Central memory CD4-positive, alpha-beta T cell (primary cell): ENCODE results near the gene WNT8A.
A peak's percentile ranks its signal among the peaks of the same experiment; 100 is the strongest.
"Not testable (repeated sequence)": the region's sequence is repeated elsewhere in the genome, so short reads cannot be mapped to it uniquely, and the experiment has no call there.

Source experiments
- DNase-seq: peaks from one replicate; pipeline ENCODE4 v3.0.0; 2022
- total RNA-seq, 3 experiments: gene quantifications; one replicate each; lab custom pipeline; 2026; lab: John Stamatoyannopoulos, UW

WNT8A gene
- 0 to 0.05 (median 0) reads per million in 3 experiments for total RNA-seq

DNA sequence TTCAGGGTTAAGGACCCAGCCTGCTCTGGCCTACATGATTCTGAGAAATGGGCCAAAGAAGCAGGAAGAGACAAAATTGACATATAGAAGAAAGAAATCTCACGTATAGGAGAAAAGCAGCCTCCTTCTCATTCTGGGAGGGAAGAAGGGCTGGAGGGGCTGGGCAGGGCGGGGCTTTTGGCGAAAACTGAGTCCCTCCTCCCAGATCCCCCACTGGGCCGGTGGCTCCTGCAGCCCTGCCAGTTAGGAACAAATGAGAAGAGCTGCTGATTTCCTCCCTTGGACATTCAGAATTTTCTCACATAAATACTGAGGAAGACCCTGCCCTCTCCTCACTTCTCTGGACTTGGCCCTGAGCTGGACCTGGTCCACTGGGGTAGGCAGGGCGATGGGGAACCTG, at the start of gene WNT8A:
WNT8A (plus strand) TSS at position 332 of the 400 bp plus-strand sequence. CDS start 95 bp downstream, outside the sequence.
- DNase-seq, result no peak

- peak; percentile 75 for DNase-seq
Observed at GRCh38 chr5:138035605-138036537, 48.0 kb upstream of the WNT8A start.

GRCh38 chr5:138037271-138037670, 46.6 kb upstream of the WNT8A start:
- DNase-seq, result no peak

- no peak for DNase-seq
Observed at GRCh38 chr5:138037907-138038633, 45.8 kb upstream of the WNT8A start.

DNA sequence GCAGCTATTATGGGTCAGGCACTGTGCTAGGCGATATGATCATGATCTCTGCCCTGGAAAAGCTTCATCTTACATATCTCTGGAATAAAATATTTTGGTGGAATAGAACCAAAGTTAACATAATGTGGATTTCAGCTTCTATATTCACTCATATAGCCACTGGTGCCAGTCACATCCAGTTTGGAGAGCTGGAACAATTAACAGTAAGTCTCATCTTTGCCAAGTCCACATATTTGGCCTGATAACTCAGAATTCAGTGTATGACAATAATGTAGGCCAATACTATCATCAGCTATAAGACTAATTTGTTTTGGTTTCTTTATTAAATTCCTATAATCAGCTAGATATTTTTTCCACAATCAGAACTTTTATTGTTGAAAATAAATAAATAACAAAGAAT, 45.0 kb upstream of the WNT8A start:
- DNase-seq, result no peak

DNA sequence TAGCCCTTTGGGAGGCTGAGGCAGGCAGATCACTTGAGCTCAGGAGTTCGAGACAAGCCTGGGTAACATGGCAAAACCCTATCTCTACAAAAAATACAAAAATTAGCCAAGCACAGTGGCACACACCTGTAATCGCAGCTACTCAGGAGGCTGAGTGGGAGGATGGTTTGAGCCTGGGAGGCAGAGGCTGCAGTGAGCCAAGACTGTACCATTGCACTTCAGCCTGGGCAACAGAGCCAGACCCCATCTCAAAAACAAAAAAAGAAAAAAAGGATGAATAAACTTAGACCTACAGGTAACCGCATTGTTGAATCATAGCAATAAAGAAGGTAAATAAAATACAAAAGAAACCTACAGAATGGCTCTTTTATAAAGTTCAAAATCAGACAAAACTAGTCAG, 38.5 kb upstream of the WNT8A start:
- not testable (repeated sequence) for DNase-seq

DNA sequence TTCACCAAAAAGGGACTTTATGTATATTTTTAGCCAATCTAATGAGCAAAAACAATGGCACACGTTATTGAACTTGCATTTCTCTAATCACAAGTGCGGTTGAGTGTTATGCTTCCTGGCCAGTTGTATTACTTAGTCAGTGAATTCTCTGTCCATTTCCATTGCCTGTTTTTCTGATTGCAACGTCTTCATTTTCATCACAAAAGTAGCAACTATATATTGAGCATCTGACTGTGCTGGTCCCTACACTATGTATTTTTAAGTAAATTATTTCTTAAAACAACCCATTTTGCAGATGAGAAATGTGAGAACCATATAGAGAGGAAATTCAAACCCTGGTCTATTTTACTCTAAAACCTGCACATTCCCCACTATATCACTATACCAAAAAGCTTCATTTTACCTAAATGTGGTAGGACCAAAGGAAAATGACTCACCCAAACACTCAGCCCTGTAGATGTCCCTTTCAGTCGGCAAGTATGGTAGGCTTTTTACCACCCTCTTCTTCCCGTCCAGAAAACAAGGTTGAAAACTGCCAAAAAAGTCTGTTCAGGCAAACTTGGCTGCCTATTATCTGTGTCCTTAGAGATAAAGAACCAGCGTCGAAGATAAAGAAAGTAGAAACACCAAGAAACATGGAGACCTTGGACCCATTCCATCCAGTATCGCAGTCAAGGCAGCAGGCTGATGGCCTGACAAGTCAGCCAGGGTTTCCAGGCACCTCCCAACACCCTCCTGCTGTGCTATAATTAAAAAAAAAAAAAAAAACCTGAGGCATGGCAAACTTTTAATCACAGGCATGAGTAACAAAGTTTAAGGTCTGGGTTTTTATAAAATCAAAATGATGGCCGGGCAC, 32.2 kb upstream of the WNT8A start:
- no peak for DNase-seq

- not testable (repeated sequence) for DNase-seq
Observed at GRCh38 chr5:138052718-138053117, 31.1 kb upstream of the WNT8A start.

DNA sequence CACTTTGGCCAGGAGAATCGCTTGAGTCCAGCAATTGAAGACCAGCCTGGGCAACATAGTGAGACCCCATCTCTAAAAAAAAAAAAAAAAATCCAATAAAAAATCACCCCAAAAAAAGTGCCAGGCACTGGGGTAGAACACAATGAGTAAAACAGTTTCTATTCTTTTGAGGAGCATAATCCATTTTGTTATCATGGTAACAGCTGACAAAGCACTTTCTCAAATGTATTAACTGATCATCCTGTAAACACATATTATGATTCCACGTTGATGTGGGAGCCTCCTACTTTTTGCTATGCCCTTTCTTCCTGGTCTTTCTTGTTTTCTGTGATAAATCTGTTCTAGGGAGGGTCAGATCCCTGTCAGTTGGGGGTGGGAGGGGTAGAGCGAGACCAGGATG, 30.3 kb upstream of the WNT8A start:
- no peak for DNase-seq

- DNase-seq, result no peak
Observed at GRCh38 chr5:138054206-138054605, 29.6 kb upstream of the WNT8A start.

DNA sequence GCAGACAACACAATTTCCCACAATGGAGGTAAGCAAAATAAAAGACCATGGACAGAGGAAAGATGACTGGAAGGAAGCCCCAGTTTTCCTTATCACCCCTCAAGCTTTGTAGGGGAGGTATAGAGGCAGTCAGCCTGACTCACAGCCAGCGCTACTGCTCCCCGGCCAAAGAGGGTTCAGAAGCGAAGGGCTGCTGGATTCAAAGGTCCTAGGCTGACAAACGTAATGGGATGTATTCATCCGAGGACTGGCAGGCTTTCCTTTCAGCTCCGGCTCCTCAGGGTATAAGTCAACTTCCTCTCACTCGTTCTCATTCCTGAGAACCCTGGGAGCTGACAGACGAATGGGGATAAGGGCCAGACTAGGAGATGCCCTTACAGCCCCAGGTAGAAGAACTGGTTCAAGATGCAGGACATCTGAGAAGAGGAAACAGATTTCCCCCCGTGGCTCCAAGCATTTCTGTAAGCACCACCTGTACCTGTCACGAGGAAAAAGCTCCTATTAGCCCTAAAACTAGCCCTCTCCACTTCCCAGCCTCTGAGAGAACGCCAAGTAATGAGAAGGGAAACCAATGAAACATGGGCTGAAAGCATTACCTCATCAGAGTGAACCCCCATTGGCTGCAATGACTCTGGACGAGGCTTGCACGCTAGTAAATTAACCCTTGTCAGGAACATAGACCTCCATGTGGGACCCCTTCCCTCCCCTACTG, 28.8 kb upstream of the WNT8A start:
- DNase-seq, result no peak

DNA sequence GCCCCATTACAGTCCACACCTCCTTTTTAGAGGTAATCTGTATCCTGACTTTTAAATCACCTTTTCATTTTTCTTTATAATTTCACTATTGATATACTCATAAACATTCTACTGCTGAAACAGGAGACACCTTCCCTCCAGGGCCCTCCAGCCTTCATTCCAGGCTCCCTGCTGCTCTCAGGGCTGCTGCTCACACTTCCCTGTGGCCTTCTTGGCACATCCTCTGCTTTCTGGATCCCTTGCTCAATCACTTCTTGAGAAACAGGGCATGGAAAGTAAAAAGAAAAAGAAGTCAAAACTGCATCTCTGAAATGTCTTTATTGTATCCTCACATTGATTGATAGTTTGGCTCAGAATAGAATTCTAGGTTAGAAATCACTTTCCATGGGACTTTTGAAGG, 19.3 kb upstream of the WNT8A start:
- no peak for DNase-seq

GRCh38 chr5:138065102-138065501, 18.7 kb upstream of the WNT8A start:
- no peak for DNase-seq

DNA sequence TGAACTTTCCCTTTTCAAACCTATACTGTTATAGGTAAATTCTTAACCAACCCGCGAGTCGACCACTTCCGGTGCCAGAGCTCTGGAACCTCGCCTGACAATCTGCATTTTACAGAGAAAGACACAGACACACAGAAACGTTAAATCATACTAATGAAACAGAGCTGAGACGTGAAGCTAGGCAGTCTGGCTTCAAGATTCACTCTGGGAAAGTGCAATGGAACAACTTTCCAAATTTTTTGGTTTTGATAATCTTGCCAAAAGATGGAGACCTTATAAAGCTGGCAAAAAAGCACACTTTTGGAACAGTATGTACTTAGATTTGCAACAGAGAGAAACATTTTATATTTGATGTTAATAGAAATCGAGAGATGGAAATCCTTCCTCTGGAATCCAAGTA, 15.9 kb upstream of the WNT8A start:
- DNase-seq, result no peak

GRCh38 chr5:138068742-138069600, 14.9 kb upstream of the WNT8A start:
- DNase-seq, result peak; percentile 46

DNA sequence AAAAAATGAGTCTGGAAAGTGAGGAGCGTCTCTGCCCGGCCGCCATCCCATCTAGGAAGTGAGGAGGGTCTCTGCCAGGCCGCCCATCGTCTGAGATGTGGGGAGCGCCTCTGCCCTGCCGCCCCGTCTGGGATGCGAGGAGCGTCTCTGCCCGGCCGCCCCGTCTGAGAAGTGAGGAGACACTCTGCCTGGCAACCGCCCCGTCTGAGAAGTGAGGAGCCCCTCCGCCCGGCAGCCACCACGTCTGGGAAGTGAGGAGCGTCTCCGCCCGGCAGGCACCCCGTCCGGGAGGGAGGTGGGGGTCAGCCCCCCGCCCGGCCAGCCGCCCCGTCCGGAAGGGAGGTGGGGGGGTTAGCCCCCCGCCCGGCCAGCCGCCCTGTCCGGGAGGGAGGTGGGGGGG, 13.8 kb upstream of the WNT8A start:
- DNase-seq, result not testable (repeated sequence)

DNA sequence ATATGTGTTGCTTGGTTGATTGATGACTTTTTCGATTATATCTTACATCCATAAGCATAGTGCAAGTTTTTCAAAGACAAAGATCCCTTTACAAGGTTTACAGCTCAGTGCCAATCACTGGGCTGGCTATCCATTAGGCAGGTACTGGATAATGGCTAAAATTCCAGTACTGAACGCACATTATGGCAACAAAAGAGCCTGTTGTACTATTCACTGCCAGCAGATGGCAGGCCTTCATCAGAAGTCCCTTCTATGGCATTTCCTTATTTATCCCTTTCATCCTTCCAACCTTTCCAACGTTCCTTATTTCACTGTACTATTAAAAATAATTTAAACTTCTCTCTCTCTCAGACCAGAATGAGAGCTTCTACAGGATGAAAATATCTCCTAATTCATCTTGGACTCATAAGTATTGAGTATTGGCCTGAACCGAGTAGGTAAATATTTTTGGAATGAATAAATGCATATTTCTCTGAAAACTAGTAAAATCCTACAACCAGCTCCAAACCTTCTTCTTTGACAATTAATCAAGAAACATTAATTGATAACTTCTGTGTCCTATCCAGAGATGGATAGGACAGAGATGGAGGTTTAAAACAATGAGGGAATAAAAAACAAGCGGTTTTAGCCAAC, 6.7 kb upstream of the WNT8A start:
- peak; percentile 23 for DNase-seq

DNA sequence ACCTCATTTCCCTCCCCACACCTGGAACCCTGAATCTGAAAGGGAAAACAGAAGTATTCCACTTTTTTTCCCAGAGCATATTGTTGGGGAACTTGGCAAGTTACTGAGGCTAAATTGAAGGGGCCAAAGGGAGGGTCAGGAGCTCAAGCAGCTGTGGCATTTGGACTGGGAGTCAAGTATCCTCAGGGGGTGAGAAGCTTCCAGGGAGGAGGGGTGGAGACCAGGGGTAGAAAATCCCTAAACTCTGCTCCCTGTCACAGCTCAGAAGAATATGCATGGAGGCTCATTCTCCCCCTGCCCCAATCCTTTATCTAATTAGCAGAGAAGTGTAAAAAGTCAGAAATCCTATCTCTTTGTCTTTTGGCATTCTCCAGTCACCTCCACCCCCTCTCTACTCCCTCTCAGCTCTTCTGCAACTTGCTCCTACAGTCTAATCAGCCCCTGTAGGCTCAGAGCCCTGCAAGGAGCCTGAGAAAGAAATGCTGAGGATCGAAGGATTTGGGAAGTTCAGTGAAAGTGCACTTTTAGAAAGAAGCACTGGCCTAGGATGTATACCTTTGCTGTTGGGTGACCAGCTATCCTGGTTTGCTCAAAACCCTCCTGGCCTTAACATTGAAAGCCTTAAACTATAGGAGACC, 5.7 kb upstream of the WNT8A start:
- DNase-seq, result no peak

DNA sequence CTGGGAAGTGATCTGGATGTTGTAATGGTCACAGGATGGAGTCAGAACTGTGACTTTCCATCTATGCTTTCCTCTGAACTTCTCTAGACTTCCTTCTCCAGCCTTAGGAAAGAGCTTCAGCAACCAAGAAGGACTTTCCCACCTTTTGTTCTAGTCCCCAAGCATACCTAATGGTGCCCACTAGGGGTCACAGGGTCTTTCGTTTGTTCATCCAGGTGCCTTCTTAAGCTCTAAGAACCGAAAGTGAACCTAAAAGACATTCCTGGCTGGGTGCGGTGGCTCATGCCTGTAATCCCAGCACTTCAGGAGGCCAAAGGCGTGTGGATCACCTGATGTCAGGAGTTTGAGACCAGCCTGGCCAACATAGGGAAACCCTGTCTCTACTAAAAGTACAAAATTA, 1.8 kb upstream of the WNT8A start:
- no peak for DNase-seq

DNA sequence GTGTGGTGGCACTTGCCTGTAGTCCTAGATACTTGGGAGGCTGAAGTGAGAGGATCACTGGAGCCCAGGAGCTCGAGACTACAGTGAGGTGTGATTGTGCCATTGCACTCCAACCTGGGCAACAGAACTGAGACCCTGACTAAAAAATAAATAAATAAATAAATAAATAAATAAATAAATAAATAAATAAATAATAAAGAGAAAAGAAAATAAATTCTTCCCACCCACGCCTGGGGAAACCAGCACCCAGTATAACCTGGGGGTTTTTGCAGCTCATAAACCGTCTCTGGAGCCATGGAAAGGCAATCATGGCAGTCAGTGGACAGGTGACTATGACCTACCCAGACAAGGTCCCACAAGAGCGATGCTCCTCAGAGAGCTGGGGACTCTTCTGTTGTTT, 7.9 kb downstream of the WNT8A start:
- DNase-seq, result no peak
